Lower leg skin (tissue), 3 donors: Measurements from ENCODE around the gene POFUT2.

ENCODE experiments used
- POLR2A ChIP-seq, 2 donors: fragments of 450-650 bp; IDR thresholded peaks; one replicate each; pipeline ENCODE4 v1.6.1; 2016 to 2017; ENCODE audit warnings: antibody characterized with exemption in 2 of 2, mild to moderate bottlenecking in 1 of 2, moderate library complexity in 1 of 2
- TF ChIP-seq, protein P1 (sequence below), 3 donors: fragments of 450-650 bp; IDR thresholded peaks; one replicate each; pipeline ENCODE4 v1.5.1; 2016; ENCODE audit warnings: antibody characterized with exemption in 3 of 3, mild to moderate bottlenecking in 3 of 3, moderate library complexity in 2 of 3

DNA sequence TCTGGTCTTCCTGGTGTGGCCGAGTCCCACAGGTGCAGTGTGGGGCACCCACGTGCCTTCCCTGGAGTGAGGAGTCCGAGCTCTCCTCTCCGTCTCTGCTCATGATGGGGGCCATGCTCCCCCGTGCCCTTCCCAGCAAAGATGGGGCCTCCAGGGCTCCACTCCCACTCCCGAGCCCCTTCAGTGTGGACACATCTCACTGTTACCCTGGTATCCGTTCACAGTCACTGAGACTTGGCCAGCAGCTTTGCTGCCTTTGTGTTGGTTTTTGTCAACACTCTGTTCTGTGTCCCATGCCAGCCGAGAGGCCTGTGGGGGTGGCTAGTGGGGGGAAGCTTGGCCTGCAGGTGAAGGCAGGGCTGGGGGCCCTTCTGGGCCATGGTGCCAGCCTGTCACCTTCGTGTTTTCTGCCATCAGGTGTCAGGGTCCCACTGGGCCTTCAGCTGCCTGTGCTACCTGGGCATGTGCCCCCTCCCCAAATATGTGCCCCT lies 46.9 kb upstream of the POFUT2 start:
- TF ChIP-seq, protein P1, sequence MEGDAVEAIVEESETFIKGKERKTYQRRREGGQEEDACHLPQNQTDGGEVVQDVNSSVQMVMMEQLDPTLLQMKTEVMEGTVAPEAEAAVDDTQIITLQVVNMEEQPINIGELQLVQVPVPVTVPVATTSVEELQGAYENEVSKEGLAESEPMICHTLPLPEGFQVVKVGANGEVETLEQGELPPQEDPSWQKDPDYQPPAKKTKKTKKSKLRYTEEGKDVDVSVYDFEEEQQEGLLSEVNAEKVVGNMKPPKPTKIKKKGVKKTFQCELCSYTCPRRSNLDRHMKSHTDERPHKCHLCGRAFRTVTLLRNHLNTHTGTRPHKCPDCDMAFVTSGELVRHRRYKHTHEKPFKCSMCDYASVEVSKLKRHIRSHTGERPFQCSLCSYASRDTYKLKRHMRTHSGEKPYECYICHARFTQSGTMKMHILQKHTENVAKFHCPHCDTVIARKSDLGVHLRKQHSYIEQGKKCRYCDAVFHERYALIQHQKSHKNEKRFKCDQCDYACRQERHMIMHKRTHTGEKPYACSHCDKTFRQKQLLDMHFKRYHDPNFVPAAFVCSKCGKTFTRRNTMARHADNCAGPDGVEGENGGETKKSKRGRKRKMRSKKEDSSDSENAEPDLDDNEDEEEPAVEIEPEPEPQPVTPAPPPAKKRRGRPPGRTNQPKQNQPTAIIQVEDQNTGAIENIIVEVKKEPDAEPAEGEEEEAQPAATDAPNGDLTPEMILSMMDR (IDR thresholded peaks at IDR 0.05): no peak
- TF ChIP-seq POLR2A (IDR thresholded peaks at IDR 0.05): no peak
